A673 (cell line): ENCODE measurements around the gene DEUP1.

Experiments used
- CTCF ChIP-seq: fragments of 300-800, 200-600 bp; sonication (generic); conservative IDR thresholded peaks from 2 replicates; pipeline ENCODE4 v1.5.1; 2017; ENCODE audit warnings: low read depth, mild to moderate bottlenecking, antibody characterized with exemption, low read length, moderate library complexity, mixed read lengths
- EZH2 ChIP-seq: fragments of 200-600 bp; sonication (generic); IDR thresholded peaks from 2 replicates; pipeline ENCODE4 v1.6.1; 2017; ENCODE audit warnings: borderline replicate concordance, low read depth, mild to moderate bottlenecking, mixed read lengths, antibody characterized with exemption, low read length; ENCODE audit not compliant: poor library complexity, severe bottlenecking

DNA sequence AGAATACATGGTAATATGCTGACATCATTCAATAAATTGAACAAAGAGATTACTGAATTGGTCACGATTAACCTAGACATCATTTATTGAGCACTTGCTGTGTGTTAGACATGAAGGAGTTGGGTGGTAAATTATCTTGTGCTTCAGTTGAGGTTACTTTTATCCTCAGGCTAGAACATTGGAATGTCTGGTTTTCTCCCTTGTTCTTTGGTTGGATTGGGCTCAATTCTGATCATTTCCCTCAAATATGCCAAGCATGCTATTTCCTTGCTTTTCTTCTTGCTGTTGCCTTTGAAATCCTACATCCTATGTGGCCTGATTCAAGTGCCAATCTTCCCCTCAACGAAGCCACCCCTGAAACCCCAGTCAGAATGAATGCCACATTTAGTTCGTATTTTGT is 65.8 kb downstream of the DEUP1 start:
- TF ChIP-seq CTCF: no peak
- TF ChIP-seq EZH2: no peak
